NOMO-1 (cell line): ENCODE results near the gene PPP1R14D.
A peak's percentile ranks its signal among the peaks of the same experiment; 100 is the strongest.

Source experiments
- DNase-seq, 2 experiments: peaks; one replicate each; lab custom pipeline; 2025; ENCODE audit not compliant: unreplicated experiment in 2 of 2; lab: John Stamatoyannopoulos, UW

Gene PPP1R14D

DNA sequence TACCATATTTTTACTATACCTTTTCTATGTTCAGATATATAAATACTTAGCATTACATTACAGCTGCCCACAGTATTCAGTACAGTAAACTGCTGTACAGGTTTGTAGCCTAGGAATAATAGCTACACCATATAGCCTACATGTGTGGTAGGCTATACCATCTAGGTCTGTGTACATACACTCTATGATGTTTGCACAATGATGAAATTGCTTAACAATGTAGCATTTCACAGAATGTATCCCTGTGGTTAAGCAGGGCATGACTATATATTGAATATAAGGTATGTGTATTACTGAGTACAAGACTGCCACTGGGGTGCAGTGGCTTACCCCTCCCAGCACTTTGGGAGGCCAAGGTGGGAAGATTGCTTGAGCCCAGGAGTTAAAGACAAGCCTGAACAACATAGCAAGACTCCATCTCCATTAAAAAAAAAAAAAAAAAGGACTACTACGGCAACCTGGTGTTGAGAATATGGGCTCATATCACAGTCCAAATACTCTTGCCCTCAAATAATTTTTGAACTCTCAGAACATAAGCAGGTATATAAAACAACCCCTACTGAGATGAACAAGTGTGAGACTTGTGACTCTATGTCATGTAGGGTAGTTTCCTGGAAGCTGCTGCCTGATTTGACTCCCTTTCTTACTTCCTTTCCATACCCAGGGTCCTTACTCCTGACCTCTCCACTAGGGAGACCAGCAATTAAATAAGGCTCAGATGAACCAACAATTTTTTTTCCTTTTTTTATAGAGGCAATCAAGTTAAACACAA, 4.8 kb downstream of the PPP1R14D start:
- peak in 1 of 2 experiments; percentile 10 for DNase-seq

DNA sequence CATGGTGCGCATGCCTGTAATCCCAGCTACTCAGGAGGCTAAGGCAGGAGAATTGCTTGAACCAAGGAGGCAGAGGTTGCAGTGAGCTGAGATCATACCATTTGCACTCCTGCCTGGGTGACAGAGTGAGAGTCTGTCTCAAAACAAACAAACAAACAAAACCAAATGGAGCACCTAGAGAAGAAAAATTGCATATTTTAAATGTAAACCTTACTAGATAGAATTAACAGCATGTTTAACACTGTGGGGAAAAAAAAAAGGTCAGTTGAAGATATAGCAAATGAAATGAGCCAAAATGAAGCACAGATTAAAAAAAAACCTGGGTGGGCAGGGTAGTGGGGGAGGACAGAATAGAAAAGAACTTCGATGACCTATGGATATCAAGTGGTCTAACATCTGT, 7.3 kb downstream of the PPP1R14D start:
- no peak for DNase-seq

DNA sequence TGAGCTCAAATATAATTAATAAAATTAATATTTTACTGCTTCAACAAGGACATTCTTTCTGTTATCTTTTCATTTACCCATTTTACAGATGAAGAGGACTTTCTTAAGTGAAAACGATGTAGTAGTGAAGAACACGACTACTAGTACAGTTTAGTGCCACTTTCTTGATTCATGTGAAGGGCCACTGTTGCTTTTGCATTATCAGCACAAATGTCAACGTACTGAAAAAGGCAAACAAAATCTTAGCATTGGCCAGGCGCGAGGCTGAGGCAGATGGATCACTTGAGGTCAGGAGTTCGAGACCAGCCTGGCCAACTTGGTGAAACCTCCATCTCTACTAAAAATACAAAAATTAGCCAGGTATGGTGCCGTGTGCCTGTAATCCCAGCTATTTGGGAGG, 9.5 kb downstream of the PPP1R14D start:
- no peak for DNase-seq

- no peak for DNase-seq
These were observed 13.3 kb downstream of the PPP1R14D start for GRCh38 chr15:40815042-40815698.

- no peak for DNase-seq
These were observed 15.6 kb downstream of the PPP1R14D start for GRCh38 chr15:40812721-40813425.

DNA sequence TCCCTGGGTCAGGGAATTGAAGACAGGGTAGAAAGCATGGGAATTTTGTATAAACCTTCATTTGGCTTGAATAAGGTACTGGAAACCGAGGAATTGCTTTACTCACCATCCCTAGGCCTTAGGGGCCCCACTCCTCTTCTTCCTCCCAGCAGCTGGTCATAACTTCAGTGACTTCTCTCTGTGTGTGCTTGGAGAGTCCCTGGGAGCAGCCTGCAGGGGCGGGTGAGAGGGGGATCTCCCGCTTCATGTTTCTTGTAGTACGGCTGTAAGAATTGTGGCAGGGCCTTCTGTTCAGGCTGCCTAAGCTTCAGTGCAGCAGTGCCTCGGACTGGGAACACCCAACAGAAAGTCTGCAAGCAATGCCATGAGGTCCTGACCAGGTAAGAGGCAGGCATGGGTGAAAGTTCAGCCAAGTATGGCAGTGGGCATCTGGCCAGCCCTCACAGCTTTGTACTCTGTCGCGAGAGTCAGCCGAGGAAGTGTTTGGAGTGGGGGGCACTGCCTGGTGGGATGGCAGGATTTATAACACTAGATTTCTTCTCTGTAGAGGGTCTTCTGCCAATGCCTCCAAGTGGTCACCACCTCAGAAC, 19.6 kb downstream of the PPP1R14D start:
- DNase-seq = no peak

DNA sequence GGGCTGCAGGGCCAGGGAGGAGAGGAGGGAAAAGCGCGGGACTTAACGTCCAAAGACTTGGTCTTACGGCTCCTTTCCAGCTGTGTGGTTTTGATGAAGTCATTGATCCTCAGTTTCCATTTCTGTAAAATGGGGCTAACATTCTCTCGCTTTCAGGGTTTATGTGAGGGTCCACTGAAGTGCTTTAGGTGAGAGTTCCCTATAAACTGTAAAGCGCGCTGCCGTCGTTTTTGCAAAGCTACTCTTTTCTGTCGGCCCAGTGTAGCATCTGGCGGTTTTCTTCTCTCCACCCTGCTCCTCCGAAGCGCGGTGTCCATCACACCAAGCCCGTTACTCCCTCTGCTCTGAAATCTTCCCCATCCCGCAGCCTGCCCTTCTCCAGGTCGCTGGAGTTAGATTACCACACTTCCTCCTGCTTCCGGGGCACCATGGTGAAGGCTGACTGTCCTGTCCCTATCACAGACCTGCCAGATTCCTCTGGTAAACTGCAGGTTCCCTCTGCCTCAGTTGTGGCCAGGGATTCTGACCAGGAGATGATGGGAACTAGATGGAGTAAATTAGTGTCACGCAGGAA, 20.5 kb downstream of the PPP1R14D start:
- peak in 1 of 2 experiments; percentile 37 for DNase-seq

DNA sequence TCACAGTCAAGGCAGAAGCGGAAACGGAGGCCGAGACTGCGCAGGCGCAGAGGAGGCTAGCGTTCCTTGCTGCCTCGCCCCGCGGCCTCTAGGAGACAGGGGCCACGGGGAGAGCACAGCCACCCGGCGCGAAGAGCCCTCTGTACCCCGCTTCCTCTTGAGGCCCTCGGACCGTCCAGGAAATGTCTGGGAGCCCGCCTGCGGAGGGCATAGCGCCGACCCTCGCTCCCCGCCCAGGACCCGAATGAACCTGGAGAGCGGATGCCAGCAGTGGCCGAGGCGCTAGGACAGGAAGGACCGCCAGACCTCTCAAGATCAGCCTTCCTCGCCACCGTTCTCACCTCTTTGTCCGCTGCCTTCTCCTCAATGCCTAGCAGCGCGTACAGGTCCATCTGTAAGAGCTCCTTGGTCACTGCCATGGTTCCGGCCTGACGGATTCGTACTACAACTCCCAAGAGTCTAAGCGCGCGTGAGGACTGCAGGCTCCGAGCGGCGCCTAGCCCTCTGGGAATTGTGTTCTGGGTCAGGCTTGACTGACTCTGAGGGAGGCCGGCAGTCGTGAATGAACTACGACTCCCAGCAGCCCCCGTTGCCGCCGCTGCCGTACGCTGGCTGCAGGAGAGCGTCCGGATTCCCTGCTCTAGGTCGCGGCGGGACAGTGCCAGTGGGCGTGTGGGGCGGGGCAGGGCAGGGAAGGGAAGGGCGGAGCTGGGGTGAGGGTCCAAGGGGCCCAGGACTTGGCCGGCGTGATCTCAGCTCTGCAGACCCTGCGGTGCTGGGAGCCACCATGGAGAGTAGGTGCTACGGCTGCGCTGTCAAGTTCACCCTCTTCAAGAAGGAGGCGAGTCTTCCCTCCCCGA, 21.2 kb downstream of the PPP1R14D start, which contains the start of the genes DNAJC17 and ZFYVE19:
TSS of gene DNAJC17 (minus strand) at position 446 of the 860 bp plus-strand sequence. CDS start at position 419, 27 bp downstream.
TSS of gene ZFYVE19 (plus strand) at position 62 of the 860 bp plus-strand sequence. CDS start at position 563, 501 bp downstream.
- peak; percentile 98 for DNase-seq

DNA sequence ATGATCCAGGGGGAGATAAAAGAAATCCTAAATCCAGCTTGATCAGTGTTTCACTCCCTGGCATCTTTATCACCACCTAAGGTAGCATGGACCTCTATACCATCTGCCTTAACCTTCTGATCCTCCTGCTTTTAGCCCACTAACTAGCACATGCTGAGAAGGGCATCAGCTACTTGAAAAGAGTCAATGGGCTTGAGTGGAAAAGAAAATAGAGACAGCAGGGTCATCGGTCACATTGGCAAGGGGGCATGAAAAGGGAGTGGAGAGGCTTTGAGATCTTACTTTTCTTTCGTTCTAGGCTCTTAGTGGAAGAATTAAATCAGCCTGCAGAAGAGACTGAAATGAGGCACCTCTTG, 21.9 kb downstream of the PPP1R14D start:
- no peak for DNase-seq

GRCh38 chr15:40803688-40804087, 24.8 kb downstream of the PPP1R14D start:
- no peak for DNase-seq

GRCh38 chr15:40803076-40803475, 25.4 kb downstream of the PPP1R14D start:
- no peak for DNase-seq

DNA sequence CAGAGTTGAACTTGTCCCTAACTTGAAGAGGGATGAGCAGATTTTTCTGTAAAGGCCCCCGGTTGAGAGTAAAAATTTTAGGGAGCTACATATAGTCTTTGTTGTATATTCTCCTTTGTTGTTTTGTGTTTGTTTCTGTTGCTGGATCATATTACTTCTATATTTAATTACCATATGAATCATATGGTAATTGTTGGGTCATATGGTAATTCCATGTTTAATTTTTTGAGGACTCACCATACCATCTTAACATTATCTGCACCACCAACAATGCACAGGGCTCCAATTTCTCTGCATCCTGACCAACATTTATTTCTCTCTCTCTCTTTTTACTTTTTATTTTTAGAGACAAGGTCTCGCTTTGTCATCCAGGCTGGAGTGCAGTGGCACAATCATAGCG, 29.0 kb downstream of the PPP1R14D start:
- DNase-seq = no peak

DNA sequence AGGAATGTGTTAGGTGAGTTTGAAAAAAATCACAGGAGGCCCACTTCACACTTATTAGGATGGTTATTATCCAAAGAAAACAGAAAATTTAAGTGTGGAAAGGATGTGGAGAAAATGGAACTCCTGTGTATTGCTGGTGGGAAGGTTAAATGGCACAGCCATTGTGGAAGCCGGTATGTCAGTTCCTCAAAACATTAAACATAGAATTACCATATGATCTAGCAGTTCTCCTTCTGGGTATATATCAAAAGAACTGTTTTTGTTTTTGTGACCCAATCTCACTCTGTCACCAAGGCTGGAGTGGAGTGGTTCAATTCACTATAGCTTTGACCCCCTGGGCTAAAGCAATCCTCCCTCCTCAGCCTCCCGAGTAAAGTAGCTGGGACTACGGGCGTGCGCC, 32.0 kb downstream of the PPP1R14D start:
- peak in 1 of 2 experiments; percentile 3 for DNase-seq

DNA sequence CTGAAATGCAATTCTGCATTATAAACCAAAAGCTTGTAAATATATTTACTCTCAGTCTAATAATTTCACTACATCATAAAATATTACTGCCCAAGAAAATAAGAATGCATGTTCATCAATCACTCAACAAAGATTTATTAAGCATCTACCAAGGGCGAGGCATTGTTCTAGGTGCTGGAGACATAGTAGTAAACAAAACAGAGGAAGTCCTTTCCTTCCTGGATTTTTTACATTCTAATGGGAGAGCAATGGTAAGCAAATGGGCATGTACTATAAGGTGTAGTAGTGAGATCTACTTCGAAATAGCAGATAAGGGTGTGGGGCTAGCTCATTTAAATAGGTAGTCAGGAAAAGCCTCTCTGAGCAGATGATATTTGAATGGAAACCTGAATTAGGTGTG, 32.5 kb downstream of the PPP1R14D start:
- no peak for DNase-seq

- DNase-seq = no peak
These were observed 35.1 kb downstream of the PPP1R14D start for GRCh38 chr15:40793216-40793989.

DNA sequence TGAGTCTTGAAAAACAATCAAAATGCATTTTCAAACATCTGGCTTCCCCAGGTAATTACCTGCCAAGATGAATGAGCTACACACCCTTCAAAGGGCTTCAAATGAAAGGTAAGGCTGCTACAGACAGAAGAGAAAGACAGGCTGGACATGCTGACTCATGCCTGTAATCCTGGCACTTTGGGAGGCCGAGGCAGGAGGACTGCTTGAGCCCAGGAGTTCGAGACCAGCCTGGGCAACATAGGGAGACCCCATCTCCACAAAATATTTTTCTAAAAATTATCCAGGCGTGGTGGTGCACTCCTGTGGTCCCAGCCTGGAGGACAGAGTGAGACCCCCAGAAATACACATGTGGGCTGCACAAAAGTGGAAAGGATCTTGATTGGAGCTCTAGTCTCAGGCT, 36.1 kb downstream of the PPP1R14D start:
- no peak for DNase-seq

GRCh38 chr15:40790718-40791117, 37.8 kb downstream of the PPP1R14D start:
- no peak for DNase-seq

GRCh38 chr15:40789999-40790398, 38.5 kb downstream of the PPP1R14D start:
- DNase-seq = no peak

DNA sequence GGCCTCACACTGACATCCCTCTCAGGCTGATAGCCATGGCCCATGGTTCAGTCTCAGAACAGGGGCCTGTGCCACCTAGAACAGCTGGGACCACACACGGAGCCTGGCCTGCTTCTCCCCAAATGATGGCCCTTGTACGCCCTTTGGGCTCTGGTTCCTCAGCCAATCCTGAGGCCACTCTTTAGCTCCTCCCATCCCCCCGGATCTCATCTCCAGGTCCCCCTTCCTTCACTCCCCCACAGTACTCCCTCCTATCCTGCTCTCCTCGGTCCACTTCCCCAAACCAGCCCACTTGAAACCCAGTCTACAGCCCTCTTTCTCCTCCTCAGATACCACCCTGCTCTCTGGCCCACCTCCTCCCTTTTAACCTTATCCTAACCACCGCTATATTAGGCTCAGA, 39.4 kb downstream of the PPP1R14D start:
- DNase-seq = no peak
